Stimulated activated CD8-positive, alpha-beta memory T cell treated with anti-CD3 and anti-CD28 coated beads, Interleukin-15, amount 100 ng/mL, for 48 hours (primary cell): ENCODE data around the gene KIF26A.
"Not testable (repeated sequence)": the region's sequence is repeated elsewhere in the genome, so short reads cannot be mapped to it uniquely, and the experiment has no call there.

Experiments used
- DNase-seq, 2 donors: peaks; one replicate each; pipeline ENCODE4 v3.0.0-alpha.2; 2020; ENCODE audit warnings: low read depth in 2 of 2

The KIF26A gene

GRCh38 chr14:104143521-104144452 is 5.4 kb downstream of the KIF26A start:
- DNase-seq: no peak

GRCh38 chr14:104144453-104144790 is 6.0 kb downstream of the KIF26A start:
- no peak for DNase-seq

- no peak for DNase-seq
Measured at GRCh38 chr14:104144911-104145825, 6.8 kb downstream of the KIF26A start.

- no peak for DNase-seq
Measured at GRCh38 chr14:104145826-104146601, 7.6 kb downstream of the KIF26A start.

- DNase-seq: no peak
Measured at GRCh38 chr14:104146651-104147345, 8.4 kb downstream of the KIF26A start.

- DNase-seq: no peak
Measured at GRCh38 chr14:104147346-104148125, 9.1 kb downstream of the KIF26A start.

GRCh38 chr14:104148433-104149277 is 10.3 kb downstream of the KIF26A start:
- no peak for DNase-seq

- no peak for DNase-seq
Measured at GRCh38 chr14:104149278-104149595, 10.8 kb downstream of the KIF26A start.

- DNase-seq: no peak
Measured at GRCh38 chr14:104149617-104150135, 11.3 kb downstream of the KIF26A start.

- no peak for DNase-seq
Measured at GRCh38 chr14:104150136-104151025, 12.0 kb downstream of the KIF26A start.

- DNase-seq: no peak
Measured at GRCh38 chr14:104151026-104151381, 12.6 kb downstream of the KIF26A start.

GRCh38 chr14:104151566-104152245 is 13.3 kb downstream of the KIF26A start:
- DNase-seq: no peak

- DNase-seq: no peak
Measured at GRCh38 chr14:104152246-104152575, 13.8 kb downstream of the KIF26A start.

- no peak for DNase-seq
Measured at GRCh38 chr14:104152686-104153393, 14.5 kb downstream of the KIF26A start.

- not testable (repeated sequence) for DNase-seq
Measured at GRCh38 chr14:104153394-104153755, 15.0 kb downstream of the KIF26A start.

- DNase-seq: no peak
Measured at GRCh38 chr14:104154246-104154645, 15.9 kb downstream of the KIF26A start.

GRCh38 chr14:104155513-104155912 is 17.1 kb downstream of the KIF26A start:
- no peak for DNase-seq
